ENCODE measurements around the gene DOK3. TPM values are rescaled to one million over a fixed set of nuclear protein-coding genes. Genes with fewer than 3 reads are reported as not detected.
A peak's percentile ranks its signal among the peaks of the same experiment; 100 is the strongest.

Gene DOK3
- total and polyA plus RNA-seq, 4 donors, result 15.6 to 146 (median 47.8) TPM

DNA sequence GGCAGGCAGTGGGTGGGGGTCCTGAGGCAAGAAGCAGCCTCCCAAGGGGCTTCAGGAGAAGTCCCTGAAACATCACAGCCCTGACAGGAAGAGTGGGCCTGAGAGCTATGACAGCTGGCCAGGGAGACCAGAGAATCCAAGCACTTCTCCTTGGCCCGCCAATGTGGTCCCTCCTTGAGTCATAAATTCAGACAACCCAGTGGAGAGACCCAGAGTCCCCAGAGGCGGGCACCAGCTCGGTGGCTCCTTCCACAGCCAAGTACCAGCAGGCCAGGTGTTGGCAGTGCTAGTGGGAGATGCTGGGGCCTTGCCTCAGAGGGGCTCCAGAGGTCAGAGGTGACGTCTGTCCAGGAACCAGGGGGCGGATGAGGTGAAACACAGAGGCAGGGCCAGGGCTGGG, 1.6 kb upstream of the DOK3 start:
- WGBS, 2 donors, result 87 to 88% methylated on average over 5 of the region's 5 CpGs
- peaks cover 0 to 14% (median 7%) of the 10 kb centered on the region in 5 donors for H3K4me1 ChIP-seq (ENCODE audit: control insufficient read depth in 5 of 5, insufficient read depth in 5 of 5, low read length in 5 of 5)
- ATAC-seq (ENCODE audit: insufficient read depth, low FRiP score) (no peak), DNase-seq (no peak)
- H3K9me3 ChIP-seq (ENCODE audit: control insufficient read depth in 4 of 4, insufficient read depth in 3 of 4, low read length in 3 of 4), result no peaks in the 10 kb centered on the region
- no peak for TF ChIP-seq CTCF (IDR thresholded peaks at IDR 0.05; ENCODE audit: control extremely low read depth, extremely low read depth)
- H3K4me3 ChIP-seq, result no peak overlapping the region
- H3K9ac ChIP-seq (ENCODE audit: insufficient read depth in 1 of 2, low read length in 2 of 2), result no peak overlapping the region
- H3K27ac ChIP-seq (ENCODE audit: low read depth in 1 of 2, low read length in 1 of 2), result peak overlapping the region in 1 of 2 donors; percentile 76
- peaks cover 7 to 47% (median 39%) of the 10 kb centered on the region in 4 donors for H3K36me3 ChIP-seq (ENCODE audit: control insufficient read depth in 4 of 4, insufficient read depth in 4 of 4, low read length in 4 of 4)
- H3K27me3 ChIP-seq (ENCODE audit: control insufficient read depth in 3 of 3, insufficient read depth in 3 of 3, low read length in 2 of 3), result no peaks in the 10 kb centered on the region

DNA sequence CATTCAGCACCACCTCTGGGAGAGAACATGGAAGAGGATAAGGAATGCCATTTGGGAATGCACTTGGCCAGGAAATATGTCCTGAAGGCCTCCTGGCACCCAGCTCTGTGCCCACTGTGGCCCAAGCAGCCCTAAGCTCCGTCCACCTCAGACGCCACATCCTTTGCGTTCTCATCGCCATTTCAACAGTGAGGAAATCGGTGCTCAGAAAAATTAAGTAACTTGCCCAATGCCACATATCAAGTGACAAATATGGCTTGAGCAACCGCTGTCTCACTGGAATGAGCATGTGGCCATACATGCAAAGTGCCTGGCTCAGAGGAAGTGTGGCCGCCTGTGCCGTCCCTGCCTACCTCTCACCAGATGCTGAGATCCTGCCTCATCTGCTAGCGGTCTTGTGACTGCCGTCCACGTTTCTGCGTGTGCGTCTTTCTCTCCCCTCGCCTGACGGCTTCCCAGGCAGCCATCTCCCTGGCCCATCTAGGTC, 984 bp upstream of the DOK3 start:
- WGBS, 2 donors, result 31 to 67% methylated on average over 15 of the region's 15 CpGs
- DNase-seq (no peak), ATAC-seq (ENCODE audit: insufficient read depth, low FRiP score) (no peak)
- H3K4me3 ChIP-seq, result no peak overlapping the region
- H3K4me1 ChIP-seq (ENCODE audit: control insufficient read depth in 5 of 5, insufficient read depth in 5 of 5, low read length in 5 of 5), result peaks cover 0 to 8% (median 2%) of the 10 kb centered on the region in 5 donors
- H3K9me3 ChIP-seq (ENCODE audit: control insufficient read depth in 4 of 4, insufficient read depth in 3 of 4, low read length in 3 of 4), result no peaks in the 10 kb centered on the region
- TF ChIP-seq CTCF (IDR thresholded peaks at IDR 0.05; ENCODE audit: control extremely low read depth, extremely low read depth), result no peak
- H3K9ac ChIP-seq (ENCODE audit: insufficient read depth in 1 of 2, low read length in 2 of 2), result no peak overlapping the region
- peaks cover 7 to 46% (median 35%) of the 10 kb centered on the region in 4 donors for H3K36me3 ChIP-seq (ENCODE audit: control insufficient read depth in 4 of 4, insufficient read depth in 4 of 4, low read length in 4 of 4)
- no peaks in the 10 kb centered on the region for H3K27me3 ChIP-seq (ENCODE audit: control insufficient read depth in 3 of 3, insufficient read depth in 3 of 3, low read length in 2 of 3)
- H3K27ac ChIP-seq (ENCODE audit: low read depth in 1 of 2, low read length in 1 of 2), result peak overlapping the region in 1 of 2 donors; percentile 84

GRCh38 chr5:177509991-177510566, 453 bp upstream of the DOK3 start:
- peaks cover 0 to 5% (median 0%) of the 10 kb centered on the region in 5 donors for H3K4me1 ChIP-seq (ENCODE audit: control insufficient read depth in 5 of 5, insufficient read depth in 5 of 5, low read length in 5 of 5)
- no peak overlapping the region for H3K4me3 ChIP-seq
- 35 to 65% methylated on average over 11 of the region's 11 CpGs for WGBS, 2 donors
- no peaks in the 10 kb centered on the region for H3K27me3 ChIP-seq (ENCODE audit: control insufficient read depth in 3 of 3, insufficient read depth in 3 of 3, low read length in 2 of 3)
- peaks cover 7 to 46% (median 31%) of the 10 kb centered on the region in 4 donors for H3K36me3 ChIP-seq (ENCODE audit: control insufficient read depth in 4 of 4, insufficient read depth in 4 of 4, low read length in 4 of 4)
- DNase-seq (no peak), ATAC-seq (ENCODE audit: insufficient read depth, low FRiP score) (no peak)
- no peaks in the 10 kb centered on the region for H3K9me3 ChIP-seq (ENCODE audit: control insufficient read depth in 4 of 4, insufficient read depth in 3 of 4, low read length in 3 of 4)
- TF ChIP-seq CTCF (IDR thresholded peaks at IDR 0.05; ENCODE audit: control extremely low read depth, extremely low read depth), result no peak
- H3K27ac ChIP-seq (ENCODE audit: low read depth in 1 of 2, low read length in 1 of 2), result peak overlapping the region in 1 of 2 donors; percentile 84
- no peak overlapping the region for H3K9ac ChIP-seq (ENCODE audit: insufficient read depth in 1 of 2, low read length in 2 of 2)
